Measurements from ENCODE around the gene GRK5.

Gene GRK5

GRCh38 chr10:119208553-119208940 is 1.2 kb downstream of the GRK5 start:
- no peak overlapping the region for H3K27ac ChIP-seq
- TF ChIP-seq ZFX (IDR thresholded peaks at IDR 0.05; ENCODE audit: borderline replicate concordance) (no peak), CTCF (IDR thresholded peaks at IDR 0.05) (no peak)

- no peak for TF ChIP-seq ZFX (IDR thresholded peaks at IDR 0.05; ENCODE audit: borderline replicate concordance)
- peak; percentile 90 for TF ChIP-seq CTCF (IDR thresholded peaks at IDR 0.05)
- H3K27ac ChIP-seq = no peak overlapping the region
These were observed 1.8 kb downstream of the GRK5 start for GRCh38 chr10:119209035-119209735.

- TF ChIP-seq CTCF (IDR thresholded peaks at IDR 0.05) (peak; percentile 68), ZFX (IDR thresholded peaks at IDR 0.05; ENCODE audit: borderline replicate concordance) (no peak)
- no peak overlapping the region for H3K27ac ChIP-seq
These were observed 2.5 kb downstream of the GRK5 start for GRCh38 chr10:119209736-119210355.

GRCh38 chr10:119210633-119211032 is 3.3 kb downstream of the GRK5 start:
- no peak overlapping the region for H3K27ac ChIP-seq
- TF ChIP-seq ZFX (IDR thresholded peaks at IDR 0.05; ENCODE audit: borderline replicate concordance) = no peak
- TF ChIP-seq CTCF (IDR thresholded peaks at IDR 0.05) = no peak

GRCh38 chr10:119211176-119211575 is 3.8 kb downstream of the GRK5 start:
- H3K27ac ChIP-seq = no peak overlapping the region
- TF ChIP-seq CTCF (IDR thresholded peaks at IDR 0.05) (no peak), ZFX (IDR thresholded peaks at IDR 0.05; ENCODE audit: borderline replicate concordance) (no peak)

GRCh38 chr10:119211625-119212441 is 4.5 kb downstream of the GRK5 start:
- no peak overlapping the region for H3K27ac ChIP-seq
- TF ChIP-seq CTCF (IDR thresholded peaks at IDR 0.05) (no peak), ZFX (IDR thresholded peaks at IDR 0.05; ENCODE audit: borderline replicate concordance) (no peak)
